ENCODE data around the gene USO1. TPM values are rescaled to one million over a fixed set of nuclear protein-coding genes. Genes with fewer than 3 reads are reported as not detected.

USO1 gene
- total RNA-seq, 3 donors from 2014 or later: 44.3 to 65.8 (median 55.9) TPM

GRCh38 chr4:75729836-75730235 lies 5.5 kb downstream of the USO1 start:
- intact Hi-C loops (cut with DNase I, micrococcal nuclease): no loop called here
- Histone ChIP-seq H3K4me1 (ENCODE audit: low read depth) (peaks cover 18% of the 10 kb centered on the region), H3K4me3 (no peak overlapping the region), H3K36me3 (ENCODE audit: low read depth) (no peaks in the 10 kb centered on the region), H3K9me3 (no peaks in the 10 kb centered on the region)
- ATAC-seq (no peak), DNase-seq (no peak)
- TF ChIP-seq CTCF (IDR thresholded peaks at IDR 0.05): no peak

DNA sequence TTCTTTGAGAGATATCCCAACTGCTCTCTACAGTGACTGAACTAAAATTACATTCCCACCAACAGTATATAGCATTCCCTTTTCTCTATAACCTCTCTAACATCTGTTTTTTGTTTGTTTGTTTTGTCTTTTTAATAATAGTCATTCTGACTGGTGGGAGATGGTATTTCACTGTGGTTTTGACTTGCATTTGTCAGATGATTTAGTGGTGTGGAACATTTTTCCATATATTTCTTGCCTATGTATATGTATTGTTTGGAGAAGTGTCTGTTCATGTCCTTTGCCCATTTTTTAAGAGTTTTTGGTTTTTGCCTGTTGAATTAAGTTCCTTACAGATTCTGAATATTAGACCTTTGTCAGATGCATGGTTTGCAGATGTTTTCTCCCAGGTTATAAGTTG lies 9.0 kb downstream of the USO1 start:
- intact Hi-C loops (cut with DNase I, micrococcal nuclease): no loop called here
- H3K4me1 ChIP-seq (ENCODE audit: low read depth): no peaks in the 10 kb centered on the region
- no peak for TF ChIP-seq CTCF (IDR thresholded peaks at IDR 0.05)
- ATAC-seq: no peak
- no peaks in the 10 kb centered on the region for H3K9me3 ChIP-seq
- no peak overlapping the region for H3K4me3 ChIP-seq
- no peak for DNase-seq
- no peaks in the 10 kb centered on the region for H3K36me3 ChIP-seq (ENCODE audit: low read depth)

DNA sequence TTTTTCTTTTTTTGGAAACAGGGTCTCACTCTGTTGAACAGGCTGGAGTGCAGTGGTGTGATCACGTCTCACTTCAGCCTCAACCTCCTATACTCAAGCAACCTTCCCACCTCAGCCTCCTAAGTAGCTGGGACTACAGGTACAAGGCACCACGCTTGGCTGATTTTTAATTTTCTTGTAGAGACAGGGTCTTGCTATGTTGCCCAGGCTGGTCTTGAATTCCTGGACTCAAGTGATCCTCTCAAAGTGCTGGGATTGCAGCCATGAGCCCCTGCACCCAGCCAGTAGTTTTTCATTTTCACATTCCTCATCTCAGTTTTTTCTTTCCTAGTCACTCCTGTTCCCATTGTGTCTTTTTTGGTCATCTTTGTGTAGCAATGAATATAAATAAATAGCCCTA lies 11.1 kb downstream of the USO1 start:
- Histone ChIP-seq H3K36me3 (ENCODE audit: low read depth) (no peaks in the 10 kb centered on the region), H3K4me3 (no peak overlapping the region), H3K4me1 (ENCODE audit: low read depth) (peaks cover 3% of the 10 kb centered on the region), H3K9me3 (no peaks in the 10 kb centered on the region)
- TF ChIP-seq CTCF (IDR thresholded peaks at IDR 0.05): no peak
- no peak for DNase-seq
- intact Hi-C loops (cut with DNase I, micrococcal nuclease): no loop called here
- no peak for ATAC-seq

GRCh38 chr4:75736862-75737261 lies 12.5 kb downstream of the USO1 start:
- intact Hi-C loops (cut with DNase I, micrococcal nuclease): no loop called here
- Histone ChIP-seq H3K4me1 (ENCODE audit: low read depth) (peaks cover 5% of the 10 kb centered on the region), H3K9me3 (no peaks in the 10 kb centered on the region), H3K36me3 (ENCODE audit: low read depth) (no peaks in the 10 kb centered on the region), H3K4me3 (no peak overlapping the region)
- no peak for DNase-seq
- no peak for TF ChIP-seq CTCF (IDR thresholded peaks at IDR 0.05)
- ATAC-seq: no peak

DNA sequence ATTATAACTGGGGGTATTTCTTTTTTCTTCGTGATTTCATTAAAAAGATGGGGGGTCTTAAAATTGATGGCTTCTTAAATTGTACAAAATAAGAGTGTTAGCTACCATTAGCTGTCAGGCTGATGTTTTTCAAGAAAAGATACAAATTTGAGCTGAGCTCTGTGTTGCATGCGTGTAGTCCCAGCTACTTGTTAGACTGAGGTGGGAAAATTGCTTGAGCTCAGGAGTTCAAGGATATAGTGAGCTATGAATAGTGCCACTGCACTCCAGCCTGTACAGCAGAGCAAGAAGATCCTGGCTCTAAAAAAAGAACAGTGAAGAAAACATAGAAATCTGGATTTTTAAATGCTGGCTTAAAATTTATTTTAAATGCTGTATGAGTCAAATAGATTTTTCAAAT lies 13.0 kb downstream of the USO1 start:
- no peak overlapping the region for H3K4me3 ChIP-seq
- peaks cover 5% of the 10 kb centered on the region for H3K4me1 ChIP-seq (ENCODE audit: low read depth)
- intact Hi-C loops (cut with DNase I, micrococcal nuclease): no loop called here
- TF ChIP-seq CTCF (IDR thresholded peaks at IDR 0.05): no peak
- ATAC-seq (no peak), DNase-seq (no peak)
- no peaks in the 10 kb centered on the region for H3K36me3 ChIP-seq (ENCODE audit: low read depth)
- H3K9me3 ChIP-seq: no peaks in the 10 kb centered on the region

DNA sequence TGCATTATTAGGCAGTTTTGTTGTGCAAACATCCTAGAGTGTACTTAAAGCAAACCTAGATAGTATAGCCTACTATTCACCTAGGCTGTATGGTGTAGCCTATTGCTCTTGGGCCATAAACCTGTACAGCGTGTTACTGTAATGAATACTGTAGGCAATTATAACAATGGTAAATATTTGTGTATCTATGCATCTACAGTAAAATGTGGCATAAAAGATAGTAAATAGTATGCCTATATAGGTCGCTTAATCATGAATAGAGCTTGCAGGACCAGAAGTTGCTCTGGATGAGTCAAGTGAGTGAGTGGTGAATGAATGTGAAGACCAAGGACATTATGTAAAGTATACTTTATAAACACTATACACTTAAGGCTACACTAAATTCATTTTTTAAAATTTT lies 16.6 kb downstream of the USO1 start:
- Histone ChIP-seq H3K9me3 (no peaks in the 10 kb centered on the region), H3K4me3 (no peak overlapping the region), H3K36me3 (ENCODE audit: low read depth) (no peaks in the 10 kb centered on the region), H3K4me1 (ENCODE audit: low read depth) (peaks cover 5% of the 10 kb centered on the region)
- TF ChIP-seq CTCF (IDR thresholded peaks at IDR 0.05): no peak
- DNase-seq (no peak), ATAC-seq (peak; percentile 92)
- intact Hi-C loops (cut with DNase I, micrococcal nuclease): no loop called here
